HG03558 (cell line): ENCODE measurements around the gene OR51T1.
"Not testable (repeated sequence)": the region's sequence is repeated elsewhere in the genome, so short reads cannot be mapped to it uniquely, and the experiment has no call there.

Source experiments
- ATAC-seq: cut with Tn5 transposase; IDR thresholded peaks from one replicate; pipeline ENCODE4 v1.9.1; 2021; ENCODE audit warnings: moderate number of reproducible peaks; ENCODE audit not compliant: unreplicated experiment; ENCODE audit errors: extremely low read depth

The OR51T1 gene, protein sequence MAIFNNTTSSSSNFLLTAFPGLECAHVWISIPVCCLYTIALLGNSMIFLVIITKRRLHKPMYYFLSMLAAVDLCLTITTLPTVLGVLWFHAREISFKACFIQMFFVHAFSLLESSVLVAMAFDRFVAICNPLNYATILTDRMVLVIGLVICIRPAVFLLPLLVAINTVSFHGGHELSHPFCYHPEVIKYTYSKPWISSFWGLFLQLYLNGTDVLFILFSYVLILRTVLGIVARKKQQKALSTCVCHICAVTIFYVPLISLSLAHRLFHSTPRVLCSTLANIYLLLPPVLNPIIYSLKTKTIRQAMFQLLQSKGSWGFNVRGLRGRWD

DNA sequence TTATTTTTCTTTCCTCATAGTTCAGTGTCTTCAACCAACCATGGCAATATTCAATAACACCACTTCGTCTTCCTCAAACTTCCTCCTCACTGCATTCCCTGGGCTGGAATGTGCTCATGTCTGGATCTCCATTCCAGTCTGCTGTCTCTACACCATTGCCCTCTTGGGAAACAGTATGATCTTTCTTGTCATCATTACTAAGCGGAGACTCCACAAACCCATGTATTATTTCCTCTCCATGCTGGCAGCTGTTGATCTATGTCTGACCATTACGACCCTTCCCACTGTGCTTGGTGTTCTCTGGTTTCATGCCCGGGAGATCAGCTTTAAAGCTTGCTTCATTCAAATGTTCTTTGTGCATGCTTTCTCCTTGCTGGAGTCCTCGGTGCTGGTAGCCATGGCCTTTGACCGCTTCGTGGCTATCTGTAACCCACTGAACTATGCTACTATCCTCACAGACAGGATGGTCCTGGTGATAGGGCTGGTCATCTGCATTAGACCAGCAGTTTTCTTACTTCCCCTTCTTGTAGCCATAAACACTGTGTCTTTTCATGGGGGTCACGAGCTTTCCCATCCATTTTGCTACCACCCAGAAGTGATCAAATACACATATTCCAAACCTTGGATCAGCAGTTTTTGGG lies at the start of gene OR51T1:
TSS of gene OR51T1 (plus strand) at position 41 of the 641 bp plus-strand sequence. CDS start at position 41, 0 bp downstream.
- ATAC-seq: no peak

DNA sequence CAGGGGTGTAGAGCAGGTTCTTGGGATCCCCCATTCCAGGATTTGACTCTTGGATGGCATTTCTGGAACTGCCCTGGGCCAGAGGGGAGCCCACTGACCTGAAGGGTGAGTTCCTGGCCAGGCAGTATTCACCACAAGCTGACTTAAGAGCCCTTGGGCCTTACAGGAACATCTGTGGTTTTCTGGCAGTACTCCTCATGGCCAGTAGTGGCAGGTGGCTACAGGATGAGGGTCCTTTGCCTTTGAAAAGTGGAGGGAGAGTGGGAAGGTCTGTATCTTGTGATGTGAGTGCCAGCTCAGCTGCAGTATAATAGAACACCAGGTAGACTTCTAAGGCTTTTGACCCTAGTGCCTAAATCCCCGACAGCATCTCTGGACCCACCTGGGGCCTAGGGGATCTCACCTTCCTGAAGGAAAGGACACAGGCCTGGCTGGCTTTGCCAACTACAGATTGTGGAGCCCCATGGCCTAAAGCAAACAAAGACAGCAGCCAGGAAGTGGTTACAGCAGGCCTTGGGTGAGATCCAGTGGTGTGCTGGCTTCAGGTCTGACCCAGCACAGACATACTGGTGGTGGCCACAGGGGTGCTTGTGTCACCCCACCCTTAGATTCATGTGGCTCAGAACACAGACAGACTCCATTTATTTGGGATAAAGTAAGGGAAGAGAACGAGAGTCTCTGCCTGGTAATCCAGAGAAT lies 41.7 kb upstream of the OR51T1 start:
- no peak for ATAC-seq

DNA sequence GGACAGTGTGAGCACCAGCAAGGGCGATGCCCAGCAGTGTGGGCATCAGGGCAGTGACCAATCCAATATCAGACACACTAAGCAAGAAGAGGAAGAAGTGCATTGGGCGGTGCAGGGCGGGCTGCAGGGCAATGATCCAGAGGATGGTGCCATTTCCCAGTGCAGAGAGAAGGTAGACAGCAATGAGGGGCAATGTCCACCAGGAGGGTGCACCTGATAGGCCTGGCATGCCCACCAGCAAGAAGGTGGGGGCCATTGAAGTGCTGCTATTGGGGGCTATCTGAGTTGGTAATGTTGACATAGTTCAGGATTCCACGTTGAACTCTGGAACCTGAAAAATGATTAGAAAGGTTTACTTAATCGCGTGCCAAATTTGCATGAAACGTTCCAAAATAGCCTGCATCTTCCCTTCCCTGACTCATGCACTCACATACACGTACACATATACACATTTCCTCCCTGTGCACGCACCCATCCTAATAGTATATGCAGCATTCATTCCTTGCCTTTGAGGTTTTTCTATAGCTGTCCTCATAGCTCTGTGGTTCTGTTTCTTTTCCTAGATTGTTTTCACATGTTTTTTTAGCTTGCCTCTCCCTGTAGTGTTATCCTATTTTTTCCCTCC lies 32.7 kb upstream of the OR51T1 start, which contains the start of gene OR51S1:
TSS of gene OR51S1 (minus strand) at position 301 of the 625 bp plus-strand sequence. CDS start at position 301, 0 bp downstream.
- no peak for ATAC-seq

DNA sequence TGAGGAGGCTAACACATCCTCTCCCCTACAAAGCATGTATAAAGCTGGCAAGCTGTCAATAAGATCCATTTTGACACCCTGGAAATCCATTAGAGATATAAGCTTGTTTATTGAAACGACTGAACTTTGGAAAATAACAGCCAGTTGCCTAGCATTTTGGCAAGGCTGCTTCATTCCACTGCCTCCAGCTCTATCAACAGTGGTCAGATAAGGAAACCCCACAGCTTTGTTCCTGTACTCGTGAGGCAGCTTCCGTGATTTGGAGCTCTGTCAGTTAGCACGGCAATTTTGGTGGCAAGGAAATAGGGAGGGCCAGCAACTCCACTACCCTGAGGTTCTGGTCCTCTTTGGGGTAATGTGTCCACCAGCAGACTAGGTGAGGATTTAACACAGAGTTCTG lies 30.7 kb upstream of the OR51T1 start:
- ATAC-seq: no peak

DNA sequence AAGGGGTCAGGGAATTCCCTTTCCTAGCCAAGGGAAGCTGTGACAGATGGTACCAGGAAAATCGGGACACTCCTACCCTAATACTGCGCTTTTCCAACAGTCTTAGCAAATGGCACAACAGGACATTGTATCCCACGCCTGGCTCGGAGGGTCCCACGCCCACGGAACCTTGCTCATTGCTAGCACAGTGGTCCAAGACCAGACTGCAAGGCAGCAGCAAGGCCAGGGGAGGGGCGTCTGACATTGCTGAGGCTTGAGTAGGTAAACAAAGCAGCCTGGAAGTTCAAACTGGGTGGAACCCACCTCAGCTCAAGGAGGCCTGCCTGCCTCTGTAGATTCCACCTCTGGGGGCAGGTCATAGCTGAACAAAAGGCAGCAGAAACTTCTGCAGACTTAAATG lies 27.4 kb upstream of the OR51T1 start:
- ATAC-seq: not testable (repeated sequence)

DNA sequence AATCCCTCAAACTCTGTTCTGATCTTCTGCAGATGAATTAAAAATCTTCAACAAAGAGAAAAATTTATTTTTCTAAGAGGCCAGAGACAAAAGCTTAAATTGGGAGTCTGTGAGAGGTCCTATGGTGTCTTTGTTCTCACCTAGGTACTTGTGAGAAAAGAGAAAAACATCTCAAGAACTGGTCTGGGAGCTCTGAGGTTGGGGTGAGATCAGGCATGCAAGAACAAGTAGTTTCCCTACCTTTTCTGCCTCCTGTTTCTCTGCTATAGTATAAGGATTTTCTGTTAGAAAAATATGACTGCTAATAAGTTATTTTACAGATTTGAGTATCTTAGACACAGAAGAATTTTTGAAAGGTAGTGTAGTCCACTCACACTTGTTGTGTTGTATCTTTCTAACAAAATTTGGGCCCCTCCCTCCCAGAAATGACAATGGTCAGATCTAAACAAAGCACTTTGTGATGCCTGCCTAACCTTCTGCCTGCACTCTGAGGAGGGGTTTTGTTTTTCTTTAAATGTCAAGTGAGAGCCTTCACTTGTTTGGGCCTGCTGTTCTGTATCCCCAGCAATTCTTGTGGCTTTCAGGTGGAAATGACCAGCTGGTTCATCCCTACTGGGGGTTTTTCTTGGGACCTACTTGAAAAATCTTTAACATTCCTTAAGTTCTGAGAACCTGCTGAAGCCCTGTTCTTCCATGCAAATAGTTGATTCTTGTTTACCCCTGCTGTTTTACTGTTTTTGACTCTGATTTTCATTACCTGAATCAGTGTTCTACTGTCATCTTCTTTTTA lies 19.1 kb upstream of the OR51T1 start:
- no peak for ATAC-seq

DNA sequence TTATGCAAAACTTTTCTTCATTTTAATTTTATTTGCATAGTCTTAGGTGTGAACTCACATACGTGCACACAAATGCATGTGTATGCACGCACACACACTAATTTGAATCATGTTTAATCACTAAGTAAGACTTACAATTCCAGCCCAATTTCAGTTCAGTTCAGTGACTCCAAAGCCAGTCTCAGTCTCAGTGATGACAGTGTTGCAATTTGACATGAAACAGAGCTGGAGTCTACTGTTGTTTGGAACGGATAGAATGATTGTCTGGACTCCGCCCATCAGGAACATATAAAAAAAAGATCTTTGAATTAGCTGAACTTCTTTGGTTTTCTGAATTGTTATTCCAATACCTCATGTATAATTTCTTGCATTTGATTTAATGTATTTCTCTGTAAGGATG lies 17.8 kb upstream of the OR51T1 start:
- ATAC-seq: no peak

DNA sequence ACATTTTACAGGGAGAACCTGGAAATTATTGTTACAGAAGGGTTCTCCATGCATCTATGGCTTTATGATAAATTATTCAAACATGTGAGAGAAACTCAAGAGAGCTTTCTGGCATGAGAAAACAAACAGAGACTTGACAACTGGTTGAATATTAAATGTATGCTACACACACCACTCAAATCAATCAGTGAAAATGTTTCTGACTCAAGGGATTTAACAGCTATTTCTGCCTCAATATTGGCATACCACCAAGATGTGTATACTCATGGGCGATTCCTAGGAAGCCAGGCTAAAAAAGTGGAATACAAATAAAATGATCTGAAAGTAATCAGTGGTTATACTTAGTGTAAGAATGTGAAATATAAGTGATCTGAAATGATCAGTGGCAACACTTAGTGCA lies 15.8 kb upstream of the OR51T1 start:
- no peak for ATAC-seq

DNA sequence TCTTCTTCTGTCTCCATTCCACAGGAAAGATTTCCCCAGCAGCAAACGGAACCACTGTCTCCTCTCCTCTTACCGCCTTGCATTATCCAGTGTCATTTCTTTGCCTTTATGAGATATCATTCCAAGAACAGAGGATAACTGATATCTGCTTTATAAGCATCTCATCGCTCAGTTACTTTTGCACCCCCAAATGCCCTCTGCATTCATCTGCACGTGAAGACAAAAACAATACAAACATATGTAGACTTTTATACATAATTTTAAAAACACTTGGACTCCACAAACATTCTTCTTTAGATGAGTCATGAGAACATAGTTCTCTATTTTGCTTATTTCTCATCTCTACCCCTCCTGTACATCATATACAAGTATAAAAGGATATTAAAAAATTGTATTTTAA lies 512 bp upstream of the OR51T1 start:
- no peak for ATAC-seq

DNA sequence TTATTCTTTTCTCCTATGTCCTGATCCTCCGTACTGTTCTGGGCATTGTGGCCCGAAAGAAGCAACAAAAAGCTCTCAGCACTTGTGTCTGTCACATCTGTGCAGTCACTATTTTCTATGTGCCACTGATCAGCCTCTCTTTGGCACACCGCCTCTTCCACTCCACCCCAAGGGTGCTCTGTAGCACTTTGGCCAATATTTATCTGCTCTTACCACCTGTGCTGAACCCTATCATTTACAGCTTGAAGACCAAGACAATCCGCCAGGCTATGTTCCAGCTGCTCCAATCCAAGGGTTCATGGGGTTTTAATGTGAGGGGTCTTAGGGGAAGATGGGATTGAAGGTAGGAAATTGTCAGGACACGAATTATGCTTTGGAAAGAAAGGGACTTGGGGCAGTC lies 843 bp downstream of the OR51T1 start:
- no peak for ATAC-seq

DNA sequence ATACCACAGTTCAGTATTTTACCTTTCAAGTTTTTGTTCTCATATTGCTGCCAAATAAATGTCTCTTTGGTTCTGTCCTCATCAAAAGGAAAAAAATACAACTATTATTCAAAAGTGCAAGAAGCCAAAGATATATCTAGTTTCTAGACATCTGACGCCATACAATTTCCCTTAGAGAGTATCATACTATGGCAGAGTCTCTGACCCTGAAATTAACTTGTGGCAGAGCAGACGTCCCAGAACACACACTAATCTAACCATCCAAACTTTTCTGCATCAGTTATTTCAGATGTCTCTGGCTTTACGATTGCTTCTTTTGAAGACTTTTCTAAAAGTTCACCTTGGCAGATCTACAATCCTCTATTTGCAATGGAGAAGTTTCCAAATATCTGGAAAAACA lies 2.7 kb downstream of the OR51T1 start:
- ATAC-seq: no peak

DNA sequence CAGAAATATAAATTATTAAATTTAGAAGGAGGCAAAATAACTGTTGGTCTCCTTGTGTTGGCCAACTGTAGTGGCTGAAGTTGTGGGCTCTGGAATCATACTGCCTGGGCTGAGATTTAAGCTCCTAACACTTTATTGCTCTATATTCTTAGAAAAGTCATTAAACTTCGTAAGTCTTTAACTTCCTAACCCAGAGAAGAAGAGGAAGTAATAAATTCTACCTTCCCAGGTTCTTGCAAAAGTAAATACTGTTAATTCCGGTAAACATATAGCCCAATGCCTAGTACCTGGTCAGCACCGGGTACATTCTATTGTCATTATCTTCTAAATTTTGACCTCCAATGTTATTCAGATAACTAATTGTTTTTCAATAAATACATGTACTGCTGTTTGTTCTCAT lies 4.5 kb downstream of the OR51T1 start:
- no peak for ATAC-seq

DNA sequence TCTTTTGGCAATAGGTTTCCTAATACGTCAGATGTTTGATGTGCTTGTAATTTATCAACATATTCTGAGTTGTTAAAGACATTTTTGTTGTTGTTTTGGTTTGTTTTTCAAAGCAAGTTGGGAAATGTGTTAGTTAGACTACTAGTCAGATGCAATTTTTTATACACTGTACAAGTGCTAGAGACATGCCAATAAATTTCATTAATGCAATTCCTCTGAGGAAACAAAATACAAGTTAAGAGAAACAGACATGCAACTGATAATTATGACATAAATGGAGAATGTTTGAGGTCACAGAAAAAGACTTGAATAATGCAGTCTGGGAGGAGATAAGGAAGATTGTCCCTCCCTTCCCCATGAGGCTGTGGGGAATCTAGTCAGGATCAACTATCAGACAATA lies 5.9 kb downstream of the OR51T1 start:
- ATAC-seq: no peak

DNA sequence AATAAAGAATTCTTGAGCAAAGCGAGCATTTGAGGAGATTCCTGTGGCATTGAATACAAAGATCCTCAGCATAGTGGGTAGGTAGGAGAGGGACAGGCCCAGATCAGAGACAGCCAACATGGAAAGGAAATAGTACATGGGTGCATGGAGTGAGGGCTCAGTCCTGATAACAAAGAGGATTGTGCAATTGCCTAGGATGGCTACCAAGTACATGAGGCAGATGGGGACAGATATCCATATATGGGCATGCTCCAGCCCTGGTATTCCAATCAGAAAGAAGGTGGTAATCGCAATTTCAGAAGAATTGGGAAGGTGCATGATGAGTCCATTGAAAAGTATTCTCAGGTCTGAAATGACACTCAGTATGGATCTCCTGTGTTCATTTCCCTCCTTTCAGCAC lies 8.6 kb downstream of the OR51T1 start:
- no peak for ATAC-seq

DNA sequence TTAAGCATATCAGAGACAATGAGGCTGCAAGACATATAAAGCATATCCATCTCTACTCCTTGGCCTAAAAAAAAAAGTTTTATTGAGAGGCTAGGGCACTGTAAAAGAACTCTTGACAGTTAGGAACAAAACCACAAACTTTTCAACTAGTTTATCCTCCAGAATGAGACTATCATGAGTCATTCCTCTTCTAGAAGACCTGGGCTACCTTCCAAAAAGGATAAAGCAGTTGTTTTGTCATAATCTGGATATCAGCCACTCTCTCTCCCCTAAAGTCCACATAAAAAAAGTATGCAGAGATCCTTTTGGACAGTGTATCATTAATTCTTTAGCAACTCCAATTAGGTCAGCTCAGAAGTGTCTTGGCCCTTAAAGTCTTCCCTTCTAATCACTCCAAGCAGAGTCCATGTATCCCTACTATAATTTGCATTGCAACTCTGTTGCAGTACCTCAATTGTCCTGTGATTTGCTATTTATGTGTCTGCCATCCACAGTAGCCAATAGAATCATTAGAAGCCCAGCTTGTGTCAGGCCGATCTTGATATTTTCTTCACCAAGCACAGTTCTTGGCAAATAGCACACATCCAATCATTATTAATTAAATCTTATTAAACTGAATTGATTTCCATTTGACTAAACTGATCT lies 10.4 kb downstream of the OR51T1 start:
- no peak for ATAC-seq

DNA sequence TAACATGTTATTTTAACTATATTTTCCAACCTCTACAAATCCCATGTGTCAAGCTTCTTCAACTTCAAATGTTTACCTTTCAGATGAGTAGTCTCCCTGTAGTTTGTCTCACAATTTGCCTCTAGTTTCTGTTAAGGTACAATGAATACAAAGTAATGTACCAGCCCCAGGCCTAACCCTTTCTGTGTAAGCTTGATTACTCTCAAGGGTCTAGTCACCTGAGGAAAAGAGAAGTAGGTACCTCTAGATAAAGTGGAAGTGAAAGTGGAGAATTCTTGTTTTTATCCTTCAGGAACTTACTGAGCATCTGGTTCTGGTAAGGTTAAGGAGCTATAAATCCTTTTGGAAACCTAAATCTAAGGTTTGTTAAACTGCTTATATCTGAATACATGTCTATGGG lies 21.8 kb downstream of the OR51T1 start, which contains the start of gene OR51A7:
TSS of gene OR51A7 (plus strand) at position 300 of the 400 bp plus-strand sequence. CDS start 3,587 bp downstream, outside the sequence.
- ATAC-seq: no peak

DNA sequence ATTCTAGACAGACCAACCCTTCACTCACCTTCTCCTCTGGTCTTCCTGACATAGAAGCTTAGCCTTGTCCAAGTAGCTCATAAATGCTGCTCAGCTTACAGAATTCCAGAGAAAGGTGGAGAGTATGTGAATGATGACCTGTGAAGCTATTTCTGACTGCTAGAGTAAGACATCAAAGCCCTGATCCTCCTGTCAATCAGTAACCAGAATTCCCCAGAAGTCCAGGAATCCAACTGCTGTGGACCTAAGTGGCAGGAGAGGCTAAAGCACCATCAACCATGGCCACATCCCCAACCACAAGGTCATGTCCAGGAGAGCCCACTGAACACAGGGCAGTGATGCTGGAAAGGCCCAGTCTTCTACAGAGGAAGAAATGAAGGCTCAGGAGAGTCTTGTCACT lies 34.9 kb downstream of the OR51T1 start:
- ATAC-seq: no peak

DNA sequence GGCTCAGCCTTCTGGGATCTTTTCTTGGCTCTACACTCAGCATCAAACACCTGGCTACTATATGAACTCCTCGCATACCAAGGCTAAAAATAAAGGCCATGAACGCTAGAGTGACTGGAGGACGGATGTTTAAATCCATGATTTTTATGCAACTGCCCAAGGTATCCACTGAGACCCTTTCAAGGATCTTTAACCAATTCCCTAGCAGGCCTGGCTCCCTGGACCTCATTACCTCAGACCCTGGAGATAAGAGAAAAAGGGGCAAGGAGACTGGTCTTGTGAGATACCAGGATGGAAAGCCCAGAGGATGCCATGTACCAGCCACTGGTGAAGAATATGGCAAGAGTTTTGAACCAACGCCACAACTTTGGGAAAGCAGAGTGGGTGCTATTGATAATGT lies 37.5 kb downstream of the OR51T1 start, which contains the start of gene OR51G2:
TSS of gene OR51G2 (minus strand) at position 101 of the 400 bp plus-strand sequence. CDS start 3,687 bp downstream, outside the sequence.
- ATAC-seq: no peak

DNA sequence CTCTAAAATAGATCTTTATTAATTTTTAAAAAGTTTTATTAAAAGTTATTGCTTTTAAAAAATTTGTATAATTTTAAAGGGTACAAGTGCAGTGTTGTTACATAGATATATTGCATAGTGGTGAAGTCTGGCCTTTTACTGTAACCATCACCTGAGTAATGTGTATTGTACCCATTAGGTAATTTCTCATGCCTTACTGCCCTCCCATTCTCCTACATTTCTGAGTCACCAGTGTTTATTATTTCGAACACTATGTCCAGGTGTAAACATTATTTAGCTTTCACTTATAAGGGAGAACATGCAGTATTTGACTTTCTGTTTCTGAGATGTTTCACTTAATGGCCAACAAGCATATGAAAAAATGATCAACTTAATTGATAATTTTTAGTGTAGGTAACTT lies 40.1 kb downstream of the OR51T1 start:
- no peak for ATAC-seq
